GM21515 (cell line): ENCODE results near the gene B4GALT5.
"Not testable (repeated sequence)": the region's sequence is repeated elsewhere in the genome, so short reads cannot be mapped to it uniquely, and the experiment has no call there.

ENCODE experiments used
- ATAC-seq: cut with Tn5 transposase; IDR thresholded peaks from one replicate; pipeline ENCODE4 v1.9.1; 2021; ENCODE audit not compliant: unreplicated experiment

B4GALT5 gene

DNA sequence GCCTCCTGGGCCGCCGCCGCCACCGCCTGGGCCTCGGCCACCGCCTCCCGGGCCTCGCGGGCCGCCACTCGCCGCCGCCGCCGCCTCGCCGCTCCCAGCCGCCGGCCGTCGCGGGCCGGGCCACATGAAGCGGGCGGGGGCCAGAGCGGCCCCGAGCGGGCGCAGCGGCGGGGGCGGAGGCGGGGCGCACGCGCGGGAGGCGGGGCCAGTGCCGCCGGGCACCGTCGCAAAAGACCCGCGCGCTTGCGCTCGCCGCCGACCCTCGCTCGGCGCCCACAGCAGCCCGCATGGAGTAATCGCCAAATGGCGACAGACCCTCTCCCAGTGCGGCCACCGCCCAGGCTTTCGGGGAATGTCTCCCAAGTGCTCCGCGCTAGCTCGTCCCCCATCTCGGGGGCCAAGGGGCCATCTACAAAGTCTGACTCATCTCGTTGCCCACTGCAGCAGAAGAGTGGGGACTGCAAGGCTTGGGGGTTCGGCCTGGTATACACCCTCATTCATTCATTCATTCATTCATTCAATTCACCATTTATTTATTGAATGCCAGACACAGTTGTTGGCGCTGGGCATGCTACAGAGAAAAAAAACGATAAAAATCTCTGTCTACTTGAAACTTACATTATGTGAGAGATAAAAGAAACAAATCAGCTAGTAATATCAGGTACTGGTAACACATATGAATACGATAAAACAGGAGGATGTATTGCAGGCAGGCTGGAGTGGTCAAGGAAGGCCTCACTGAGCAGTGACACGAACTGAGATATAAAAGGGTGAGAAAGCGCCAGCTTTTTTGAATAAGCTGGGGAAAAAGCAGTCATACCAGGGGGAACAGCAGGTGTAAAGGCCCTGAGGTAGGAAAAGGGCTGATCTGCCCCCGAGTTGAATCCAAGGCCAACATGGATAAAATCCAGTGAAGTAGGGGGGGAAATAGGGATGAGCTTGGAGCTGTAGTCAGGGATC, at the start of gene B4GALT5:
Gene B4GALT5 (minus strand): TSS at position 126 of the 960 bp plus-strand sequence. CDS start 188 bp downstream, outside the sequence.
- peak; percentile 76 for ATAC-seq

GRCh38 chr20:49762940-49763766, 49.5 kb upstream of the B4GALT5 start:
- ATAC-seq = no peak

DNA sequence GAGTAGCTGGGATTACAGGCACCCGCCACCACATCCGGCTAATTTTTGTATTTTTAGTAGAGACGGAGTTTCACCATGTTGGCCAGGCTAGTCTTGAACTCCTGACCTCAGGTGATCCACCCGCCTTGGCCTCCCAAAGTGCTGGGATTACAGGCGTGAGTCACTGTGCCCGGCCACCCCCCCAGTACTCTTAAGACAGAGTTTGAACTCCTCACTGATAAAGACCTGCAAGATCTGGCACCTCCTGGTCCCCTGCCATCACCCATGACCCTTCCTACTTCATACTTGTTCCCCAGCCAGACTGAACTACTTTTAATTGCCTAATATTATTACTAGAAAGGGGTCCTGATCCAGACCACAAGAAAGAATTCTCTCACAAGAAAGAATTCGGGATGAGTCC, 48.2 kb upstream of the B4GALT5 start:
- ATAC-seq = not testable (repeated sequence)

DNA sequence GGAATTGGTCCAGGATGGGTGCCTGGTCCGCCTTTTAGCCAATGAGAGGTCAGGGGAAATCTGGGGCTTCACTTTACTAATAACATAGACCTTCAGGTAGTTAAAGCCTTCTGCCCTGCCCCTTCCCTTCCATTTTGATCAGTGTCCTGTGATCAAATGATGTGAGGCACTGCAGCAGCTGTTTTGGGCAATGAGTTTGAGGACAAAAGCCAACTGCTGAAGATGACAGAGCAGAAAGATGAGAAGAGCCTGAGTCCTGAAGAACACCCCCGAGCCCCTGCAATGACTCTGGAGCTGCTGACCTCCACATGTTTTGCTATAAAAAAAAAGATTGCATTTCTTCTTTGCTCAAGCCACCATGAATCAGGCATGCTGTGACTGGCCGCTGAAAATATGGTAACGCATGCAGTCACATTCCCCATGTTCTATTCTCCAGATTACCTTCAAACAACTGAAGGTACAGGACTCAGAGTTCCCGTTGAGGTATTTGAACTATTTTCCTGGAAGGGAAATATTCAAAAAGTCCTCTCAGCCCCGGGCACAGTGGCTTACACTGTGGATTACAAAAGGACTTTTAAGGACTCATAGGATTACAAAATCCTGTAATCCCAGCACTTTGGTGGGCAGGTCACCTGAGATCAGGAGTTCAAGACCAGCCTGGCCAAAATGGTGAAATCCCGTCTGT, 45.7 kb upstream of the B4GALT5 start:
- ATAC-seq = no peak

DNA sequence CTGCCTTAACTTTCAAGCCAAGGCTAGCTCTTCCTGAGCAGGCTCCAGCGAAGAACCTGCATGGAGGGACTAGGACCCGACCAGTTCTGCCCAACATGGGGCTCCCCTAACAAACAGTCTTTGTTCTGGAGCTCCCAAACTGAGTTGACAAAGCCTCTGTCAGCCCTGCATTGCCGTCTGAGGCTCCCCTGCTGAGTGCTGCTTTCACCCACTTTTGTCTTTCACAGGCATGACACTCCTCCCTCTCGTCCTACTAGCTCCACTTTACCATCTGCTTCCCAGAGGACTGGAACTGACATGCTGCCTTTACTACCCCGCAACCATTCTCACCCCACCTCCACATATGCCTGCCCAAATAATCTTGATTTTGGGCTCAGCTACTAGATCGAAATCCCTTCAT, 45.1 kb upstream of the B4GALT5 start:
- no peak for ATAC-seq

DNA sequence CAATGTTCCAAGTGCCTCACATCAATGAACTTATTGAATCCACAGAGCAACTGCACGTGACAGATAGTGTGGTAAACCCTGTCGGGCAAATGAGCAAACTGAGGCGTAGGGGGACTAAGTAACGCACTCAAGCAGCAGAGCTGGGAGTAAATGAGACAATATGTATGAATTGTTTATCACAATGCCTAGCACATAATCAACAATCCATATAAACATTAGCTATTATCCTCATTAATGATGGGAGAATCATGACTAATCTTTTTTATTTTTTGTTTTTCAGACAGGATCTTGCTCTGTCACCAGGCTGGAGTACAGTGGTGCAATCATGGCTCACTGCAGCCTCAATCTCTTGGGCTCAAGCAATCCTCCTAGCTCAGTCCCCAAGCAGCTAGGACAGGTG, 43.9 kb upstream of the B4GALT5 start:
- no peak for ATAC-seq

DNA sequence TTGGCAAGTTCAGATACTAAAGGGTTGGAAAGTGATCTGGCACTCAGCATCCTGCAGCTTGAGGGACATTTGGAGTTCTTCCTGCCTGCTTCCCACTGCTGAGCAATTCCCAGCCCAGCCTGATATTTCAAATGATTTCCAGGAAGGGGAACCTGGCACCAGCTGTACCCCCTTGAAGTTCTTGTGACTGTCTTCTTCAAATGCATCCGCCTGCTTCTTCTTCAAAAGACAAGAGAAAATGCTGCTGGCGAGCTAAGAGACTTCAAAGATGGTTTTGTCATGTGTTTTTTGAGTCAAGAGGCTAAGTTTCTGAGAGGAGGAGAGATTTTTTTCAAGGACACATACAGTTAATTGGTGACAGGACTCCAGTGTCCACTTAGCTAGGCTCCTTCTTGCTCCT, 42.6 kb upstream of the B4GALT5 start:
- no peak for ATAC-seq

- no peak for ATAC-seq
These were observed 40.9 kb upstream of the B4GALT5 start for GRCh38 chr20:49754596-49754995.

DNA sequence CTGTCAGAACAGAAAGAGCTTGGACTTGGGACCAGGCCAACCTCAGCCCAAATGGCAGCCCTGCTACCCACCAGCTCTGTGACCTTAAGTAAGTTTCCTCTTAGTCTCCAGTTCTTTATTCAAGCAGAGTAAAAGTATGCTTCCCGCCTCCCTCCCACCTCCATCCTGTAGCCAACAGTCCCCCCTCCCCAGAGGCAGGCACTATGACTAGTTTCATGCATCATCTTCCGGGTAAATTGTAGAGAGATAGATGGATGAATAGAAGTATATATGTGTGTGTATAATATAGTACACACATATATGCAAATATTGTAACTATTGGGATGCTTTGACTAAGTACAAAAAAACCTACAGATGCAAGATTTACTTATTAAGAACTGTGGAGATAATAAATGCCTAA, 39.5 kb upstream of the B4GALT5 start:
- no peak for ATAC-seq

- ATAC-seq = no peak
These were observed 38.7 kb upstream of the B4GALT5 start for GRCh38 chr20:49752201-49752903.

DNA sequence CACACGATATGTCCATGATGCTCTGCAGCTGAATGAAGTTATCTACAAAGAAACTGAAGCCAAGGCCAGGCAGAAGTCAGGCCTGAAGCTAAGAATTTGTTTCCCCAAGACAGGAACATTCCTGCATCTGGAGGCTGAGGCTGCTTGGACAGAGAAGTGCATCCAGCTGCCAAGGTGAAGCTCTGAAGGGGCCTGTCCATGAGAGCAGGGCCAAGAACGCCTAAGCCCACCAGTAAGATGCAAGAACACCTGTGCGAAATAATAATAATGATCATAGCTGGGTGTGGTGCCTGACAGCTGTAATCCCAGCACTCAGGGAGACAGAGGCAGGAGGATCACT, 37.7 kb upstream of the B4GALT5 start:
- no peak for ATAC-seq

DNA sequence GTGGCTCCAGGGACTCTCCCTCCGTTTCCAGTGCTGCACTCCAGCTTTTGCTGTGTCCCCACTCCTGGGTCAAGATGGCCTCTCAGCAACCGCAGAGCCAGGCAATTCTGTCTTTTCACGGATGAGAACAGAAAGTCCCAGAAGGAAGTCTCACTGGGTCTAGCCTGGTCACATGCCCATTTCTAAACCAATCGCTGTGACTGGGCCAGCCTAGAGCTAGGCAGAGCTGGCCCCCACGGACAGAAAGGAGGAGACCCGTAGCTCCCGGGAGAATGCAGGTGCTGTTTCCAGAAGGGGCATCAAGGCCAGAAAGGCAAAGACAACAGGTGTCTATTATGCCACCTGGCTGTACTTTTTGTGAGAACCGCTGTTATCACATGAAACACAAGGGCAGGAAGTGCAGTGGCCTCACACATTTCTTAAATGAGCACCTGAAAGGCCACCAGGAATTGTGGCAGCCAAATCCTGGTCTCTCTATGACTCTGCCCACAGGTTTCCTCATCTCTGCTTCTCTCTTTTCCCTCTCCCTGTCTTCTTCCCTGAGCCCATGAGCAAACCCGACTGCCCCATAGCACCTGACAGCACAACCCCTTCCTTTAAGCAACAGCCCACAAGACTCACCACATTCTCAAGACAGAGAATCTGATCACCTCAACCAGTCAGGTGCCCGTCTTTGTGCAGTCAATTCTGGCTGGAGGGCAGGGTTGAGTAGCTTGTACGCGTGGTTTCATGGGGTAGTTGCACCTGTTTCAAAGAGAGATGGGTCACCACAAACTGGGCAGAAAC, 37.1 kb upstream of the B4GALT5 start:
- peak; percentile 76 for ATAC-seq

DNA sequence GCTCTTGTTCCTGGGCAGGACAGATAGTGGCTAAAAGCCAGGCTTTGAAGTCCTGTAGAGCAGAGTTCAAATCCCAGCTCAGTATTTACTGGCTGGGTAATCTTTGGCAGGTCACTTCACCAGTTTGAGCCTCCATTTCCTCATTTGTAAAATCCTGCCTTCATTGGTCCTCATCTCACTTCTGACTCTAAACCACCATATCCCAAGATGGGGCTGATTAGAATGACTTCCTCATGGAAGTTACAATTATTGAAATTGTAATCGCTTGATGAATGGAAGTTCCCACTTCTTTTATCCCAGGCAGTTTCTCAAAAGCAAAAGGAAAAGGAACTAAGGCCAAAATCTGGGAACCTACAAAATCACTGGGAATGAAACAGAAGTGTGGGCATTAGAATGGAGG, 35.9 kb upstream of the B4GALT5 start:
- no peak for ATAC-seq

DNA sequence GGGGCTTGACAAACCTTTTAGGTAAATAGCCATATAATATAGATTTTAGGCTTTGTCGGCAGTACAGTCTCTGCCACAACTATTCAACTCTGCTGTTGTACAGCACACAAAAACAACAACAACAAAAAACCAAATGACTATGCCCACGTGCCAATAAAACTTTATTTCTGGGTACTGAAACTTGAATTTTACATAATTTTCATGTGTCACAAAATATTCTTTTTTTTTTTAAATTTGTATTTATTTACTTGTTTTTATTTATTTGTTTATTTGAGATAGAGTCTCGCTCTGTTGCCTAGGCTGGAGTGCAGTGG, 34.8 kb upstream of the B4GALT5 start:
- ATAC-seq = no peak

- no peak for ATAC-seq
These were observed 34.2 kb upstream of the B4GALT5 start for GRCh38 chr20:49747707-49748524.

- ATAC-seq = no peak
These were observed 29.3 kb upstream of the B4GALT5 start for GRCh38 chr20:49742948-49743347.

DNA sequence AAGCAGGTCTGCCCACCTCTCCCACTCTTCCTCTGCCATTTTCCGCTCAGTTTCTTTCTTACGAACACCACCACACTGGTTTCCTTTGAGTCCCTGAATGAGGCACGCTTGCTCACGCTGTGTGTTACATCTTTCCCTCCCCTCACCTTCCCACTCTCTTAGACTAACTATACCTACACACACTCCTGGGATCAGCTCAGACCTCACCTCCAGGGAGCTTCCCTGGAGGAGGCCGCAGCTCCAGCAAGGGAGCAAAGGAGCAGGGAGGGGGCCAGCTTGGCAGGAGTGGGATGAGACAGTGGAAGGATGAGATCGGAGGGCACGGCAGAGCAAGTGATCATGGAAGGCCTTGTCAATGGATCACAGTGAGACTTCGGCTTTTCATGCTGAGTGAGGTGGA, 28.3 kb upstream of the B4GALT5 start:
- ATAC-seq = no peak

DNA sequence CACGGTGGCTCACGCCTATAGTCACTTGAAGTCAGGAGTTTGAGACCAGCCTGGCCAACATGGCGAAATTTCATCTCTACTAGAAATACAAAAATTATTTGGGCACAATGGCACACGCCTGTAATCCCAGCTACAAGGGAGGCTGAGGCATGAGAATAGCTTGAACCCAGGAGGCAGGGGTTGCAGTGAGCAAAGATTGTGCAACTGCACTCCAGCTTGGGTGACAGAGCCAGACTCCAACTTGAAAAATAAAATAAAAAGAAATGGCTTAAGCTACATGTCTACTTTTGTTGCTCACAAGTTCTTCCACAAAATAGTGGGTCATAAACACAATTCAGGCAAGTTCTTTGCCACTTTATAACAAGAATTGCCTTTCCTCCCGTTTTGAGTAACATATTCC, 27.1 kb upstream of the B4GALT5 start:
- ATAC-seq = no peak

DNA sequence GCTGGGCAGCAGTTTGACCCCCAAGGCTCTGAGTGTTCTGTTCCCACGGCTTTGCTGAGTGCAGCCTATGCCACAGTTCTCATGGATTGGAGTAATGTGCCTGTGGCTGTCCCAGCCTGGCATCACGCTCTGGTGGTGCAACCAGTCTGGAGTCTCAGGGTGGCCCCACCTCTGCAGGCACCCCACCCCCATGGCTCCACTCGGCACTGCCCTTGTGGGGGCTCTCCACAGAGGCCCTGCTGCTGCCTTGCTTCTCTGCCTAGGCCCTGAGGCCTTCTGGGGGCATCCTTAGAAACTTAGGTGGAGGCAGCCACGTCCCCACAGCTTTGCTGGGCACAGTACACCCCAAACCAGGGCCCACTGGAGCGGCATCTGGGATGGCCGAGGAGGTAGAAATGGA, 25.4 kb upstream of the B4GALT5 start:
- ATAC-seq = no peak
